HG02870 (cell line): ENCODE data around the gene RABGEF1.
"Not testable (repeated sequence)": the region's sequence is repeated elsewhere in the genome, so short reads cannot be mapped to it uniquely, and the experiment has no call there.

Experiments
- ATAC-seq: cut with Tn5 transposase; IDR thresholded peaks from one replicate; pipeline ENCODE4 v1.9.1; 2021; ENCODE audit warnings: mild to moderate bottlenecking, moderate library complexity; ENCODE audit not compliant: unreplicated experiment

RABGEF1 gene

DNA sequence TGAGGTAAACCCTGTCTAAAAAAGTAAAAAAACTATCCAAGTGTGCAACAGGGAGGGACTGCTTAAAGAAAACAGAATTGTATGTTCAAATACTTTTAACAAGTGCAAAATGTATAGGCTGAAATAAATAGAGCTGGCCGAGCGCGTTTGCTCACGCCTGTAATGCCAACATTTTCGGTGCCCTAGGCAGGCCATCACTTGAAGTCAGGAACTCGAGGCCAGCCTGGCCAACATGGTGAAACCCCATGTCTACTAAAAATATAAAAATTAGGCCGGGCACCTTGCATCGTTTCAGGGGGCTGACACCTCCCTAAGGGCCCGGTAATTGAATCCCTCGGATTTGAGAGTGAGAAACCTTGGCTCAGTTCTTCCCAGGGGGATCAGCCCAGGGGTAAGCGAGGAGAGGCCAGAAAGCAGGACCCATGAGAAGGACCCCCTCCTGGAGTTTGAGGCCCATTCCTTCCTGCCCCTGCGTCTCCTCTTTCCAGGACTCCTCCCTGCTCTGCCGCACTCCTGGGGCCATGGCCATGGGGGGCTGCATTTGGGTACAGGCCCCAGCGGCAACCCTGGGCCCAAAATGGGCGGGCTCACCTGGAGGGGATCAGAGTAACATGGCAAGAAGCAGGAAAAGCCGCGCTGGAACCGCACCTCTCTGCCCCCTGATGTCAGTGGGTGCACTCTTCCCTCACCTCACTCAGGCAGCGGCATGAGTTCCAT is 105.0 kb downstream of the RABGEF1 start:
- ATAC-seq = no peak

DNA sequence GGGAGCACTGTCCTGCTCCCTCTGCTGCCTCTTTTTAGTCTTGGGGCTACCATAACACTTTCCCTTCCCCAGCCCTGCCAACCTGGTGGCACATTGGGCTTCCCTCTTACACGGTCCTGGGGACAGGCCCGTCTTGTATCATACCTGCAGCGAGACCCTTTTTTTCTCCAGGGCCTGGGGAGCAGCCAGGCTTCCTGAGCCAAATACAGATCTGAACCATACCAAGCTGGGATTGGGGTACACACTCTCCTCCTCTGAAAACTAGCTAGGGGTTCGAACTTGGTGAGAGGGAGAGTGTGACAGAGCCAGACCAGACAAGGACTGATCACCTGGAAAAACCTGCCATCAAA is 105.5 kb downstream of the RABGEF1 start:
- ATAC-seq = not testable (repeated sequence)

DNA sequence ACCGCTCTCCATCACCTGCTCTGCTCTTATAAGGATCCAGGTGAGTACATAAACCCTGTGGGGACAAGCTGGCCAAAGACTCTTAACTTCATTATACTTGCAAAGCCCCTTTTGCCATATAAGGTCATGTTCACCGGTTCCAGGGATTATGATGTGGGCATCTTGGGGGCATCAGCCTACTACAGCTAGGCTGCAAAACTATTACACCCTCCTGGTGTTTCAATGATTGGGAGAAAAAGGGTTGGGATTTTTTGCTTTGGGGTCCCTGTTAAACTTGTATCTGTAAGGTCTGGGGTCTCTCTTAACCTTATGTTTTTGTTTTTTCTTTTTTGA is 107.0 kb downstream of the RABGEF1 start:
- not testable (repeated sequence) for ATAC-seq

GRCh38 chr7:66847879-66848790 is 107.6 kb downstream of the RABGEF1 start:
- ATAC-seq = no peak

GRCh38 chr7:66859339-66859738 is 118.8 kb downstream of the RABGEF1 start:
- ATAC-seq = no peak

GRCh38 chr7:66859794-66860645 is 119.5 kb downstream of the RABGEF1 start:
- ATAC-seq = no peak

DNA sequence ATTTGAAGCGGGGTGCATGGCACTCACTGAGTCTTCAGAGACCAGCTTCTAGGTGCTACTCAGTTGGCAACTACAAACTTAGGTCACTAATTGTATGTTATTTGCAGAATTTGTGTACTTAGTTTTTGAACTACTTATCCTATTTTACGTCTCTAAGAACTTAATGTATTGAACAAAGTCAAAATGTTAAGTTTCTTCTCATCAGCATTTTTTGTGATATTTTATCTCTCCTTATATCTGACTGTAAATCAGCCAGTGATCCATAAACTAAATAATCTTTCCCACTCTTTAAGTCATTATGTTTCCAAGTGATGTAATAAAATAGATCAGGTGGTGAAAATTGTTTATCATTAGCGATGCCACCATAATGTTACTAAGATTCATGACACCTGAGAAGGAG is 120.2 kb downstream of the RABGEF1 start:
- no peak for ATAC-seq
